CD8-positive, alpha-beta memory T cell (primary cell): ENCODE results near the gene ASTN2. TPM values are rescaled to one million over a fixed set of nuclear protein-coding genes. Genes with fewer than 3 reads are reported as not detected.

Experiments
- CTCF ChIA-PET: fragments of 350-600 bp; sonication (Branson Sonifier 250); formaldehyde crosslinking; loops from one replicate; lab custom pipeline; 2021; ENCODE audit warnings: antibody characterized with exemption; lab: Charles Lee
- POLR2A ChIA-PET: fragments of 350-600 bp; sonication (Branson Sonifier 250); formaldehyde crosslinking; loops from one replicate; lab custom pipeline; 2021; ENCODE audit warnings: antibody characterized with exemption; lab: Charles Lee
- DNase-seq, 5 donors: peaks; one replicate each; pipeline versions ENCODE4 v3.0.0 to v3.0.0-alpha.2; 2020 to 2022; ENCODE audit warnings: mixed read lengths in 1 of 5
- H3K27ac ChIP-seq: one replicate; pipeline ENCODE4 v1.7.0; 2013; ENCODE audit warnings: low read depth, mild to moderate bottlenecking, low read length, moderate library complexity
- H3K27me3 ChIP-seq: 2 replicates; pipeline ENCODE4 v1.7.0; 2013; ENCODE audit warnings: low read length, mild to moderate bottlenecking; ENCODE audit not compliant: insufficient read depth, poor library complexity, severe bottlenecking
- H3K36me3 ChIP-seq: 2 replicates; pipeline ENCODE4 v1.7.0; 2013; ENCODE audit warnings: mild to moderate bottlenecking, low read length, moderate library complexity; ENCODE audit not compliant: insufficient read depth
- H3K4me1 ChIP-seq: 2 replicates; pipeline ENCODE4 v1.7.0; 2013; ENCODE audit warnings: mild to moderate bottlenecking, low read length, moderate library complexity; ENCODE audit not compliant: insufficient read depth
- H3K4me3 ChIP-seq: 2 replicates; pipeline ENCODE4 v1.7.0; 2013; ENCODE audit warnings: mild to moderate bottlenecking, low read length
- H3K9me3 ChIP-seq: 2 replicates; pipeline ENCODE4 v1.7.0; 2013; ENCODE audit warnings: mild to moderate bottlenecking, low read length
- H3K27ac Mint-ChIP-seq, 8 donors: one replicate each; pipeline ENCODE4 v1.8.0; 2020 to 2021; ENCODE audit warnings: mixed read lengths in 8 of 8, mild to moderate bottlenecking in 6 of 8, inconsistent platforms in 3 of 8, moderate library complexity in 3 of 8
- H3K27me3 Mint-ChIP-seq, 2 donors: one replicate each; pipeline ENCODE4 v1.8.0; 2020 to 2021; ENCODE audit warnings: mixed read lengths in 2 of 2, mild to moderate bottlenecking in 1 of 2, moderate library complexity in 1 of 2
- H3K36me3 Mint-ChIP-seq, 3 donors: one replicate each; pipeline ENCODE4 v1.8.0; 2020 to 2021; ENCODE audit warnings: mixed read lengths in 3 of 3, inconsistent platforms in 1 of 3, mild to moderate bottlenecking in 1 of 3
- H3K4me1 Mint-ChIP-seq, 3 donors: one replicate each; pipeline ENCODE4 v1.8.0; 2020 to 2021; ENCODE audit warnings: mixed read lengths in 3 of 3, inconsistent platforms in 1 of 3, mild to moderate bottlenecking in 1 of 3
- H3K4me3 Mint-ChIP-seq, 7 donors: one replicate each; pipeline ENCODE4 v1.8.0; 2020 to 2021; ENCODE audit warnings: mixed read lengths in 7 of 7, mild to moderate bottlenecking in 6 of 7, moderate library complexity in 4 of 7, inconsistent platforms in 2 of 7
- H3K9me3 Mint-ChIP-seq, 5 donors: one replicate each; pipeline ENCODE4 v1.8.0; 2020 to 2022; ENCODE audit warnings: mixed read lengths in 5 of 5, mild to moderate bottlenecking in 3 of 5, moderate library complexity in 2 of 5, inconsistent platforms in 1 of 5
- polyA plus RNA-seq: library from polyadenylated mRNA; unstranded; fragments of 300-500 nt; fragmentation: Illumina TruSeq; gene quantifications from one replicate; pipeline ENCODE4 v1.2.3, GENCODE V29; 2021
- total RNA-seq, 2 experiments: library from RNA; stranded (reverse); gene quantifications; one replicate each; pipeline ENCODE4 v1.2.3, GENCODE V29; 2021

The ASTN2 gene
- total and polyA plus RNA-seq, 3 experiments from 2014 or later = 4.1 to 4.8 (median 4.2) TPM

GRCh38 chr9:116576386-116576785 lies 838.5 kb downstream of the ASTN2 start:
- ChIA-PET CTCF (no interaction called here), POLR2A (no interaction called here)
- Mint-ChIP-seq H3K27ac (no peak overlapping the region), H3K4me1 (no peaks in the 10 kb centered on the region), H3K36me3 (peaks cover 0 to 13% (median 0%) of the 10 kb centered on the region in 3 donors), H3K4me3 (no peak overlapping the region), H3K27me3 (no peaks in the 10 kb centered on the region), H3K9me3 (peaks cover 0 to 3% (median 0%) of the 10 kb centered on the region in 5 donors)
- no peak for DNase-seq
- H3K4me1 ChIP-seq = no peaks in the 10 kb centered on the region
- H3K27ac ChIP-seq = no peak overlapping the region
- no peaks in the 10 kb centered on the region for H3K27me3 ChIP-seq
- H3K4me3 ChIP-seq = no peak overlapping the region
- no peaks in the 10 kb centered on the region for H3K9me3 ChIP-seq
- no peaks in the 10 kb centered on the region for H3K36me3 ChIP-seq

GRCh38 chr9:116574027-116574679 lies 840.7 kb downstream of the ASTN2 start:
- Histone ChIP-seq H3K27ac (no peak overlapping the region), H3K9me3 (no peaks in the 10 kb centered on the region), H3K27me3 (no peaks in the 10 kb centered on the region), H3K4me3 (no peak overlapping the region), H3K4me1 (no peaks in the 10 kb centered on the region), H3K36me3 (no peaks in the 10 kb centered on the region)
- no peaks in the 10 kb centered on the region for H3K4me1 Mint-ChIP-seq
- H3K27me3 Mint-ChIP-seq = no peaks in the 10 kb centered on the region
- ChIA-PET POLR2A (no interaction called here), CTCF (no interaction called here)
- H3K36me3 Mint-ChIP-seq = peaks cover 0 to 11% (median 0%) of the 10 kb centered on the region in 3 donors
- H3K9me3 Mint-ChIP-seq = peaks cover 0 to under 1% (median 0%) of the 10 kb centered on the region in 5 donors
- no peak overlapping the region for H3K27ac Mint-ChIP-seq
- DNase-seq = no peak
- H3K4me3 Mint-ChIP-seq = no peak overlapping the region

- no peaks in the 10 kb centered on the region for H3K27me3 Mint-ChIP-seq
These were observed 842.6 kb downstream of the ASTN2 start for GRCh38 chr9:116572095-116572748.

GRCh38 chr9:116569111-116569510 lies 845.7 kb downstream of the ASTN2 start:
- Mint-ChIP-seq H3K27ac (no peak overlapping the region), H3K4me3 (no peak overlapping the region), H3K4me1 (no peaks in the 10 kb centered on the region), H3K36me3 (no peaks in the 10 kb centered on the region), H3K9me3 (no peaks in the 10 kb centered on the region), H3K27me3 (no peaks in the 10 kb centered on the region)
- CTCF ChIA-PET = no interaction called here
- POLR2A ChIA-PET = no interaction called here
- Histone ChIP-seq H3K27me3 (no peaks in the 10 kb centered on the region), H3K27ac (no peak overlapping the region), H3K9me3 (no peaks in the 10 kb centered on the region), H3K4me1 (no peaks in the 10 kb centered on the region), H3K36me3 (no peaks in the 10 kb centered on the region), H3K4me3 (no peak overlapping the region)
- DNase-seq = no peak

More at GRCh38 chr9:116572095-116572748, 842.6 kb downstream of the ASTN2 start:
- Mint-ChIP-seq H3K4me1 (no peaks in the 10 kb centered on the region), H3K9me3 (no peaks in the 10 kb centered on the region), H3K27ac (no peak overlapping the region), H3K36me3 (peaks cover 0 to 6% (median 0%) of the 10 kb centered on the region in 3 donors), H3K4me3 (no peak overlapping the region)
- H3K4me3 ChIP-seq = no peak overlapping the region
- CTCF ChIA-PET = no interaction called here
- no peaks in the 10 kb centered on the region for H3K9me3 ChIP-seq
- no peaks in the 10 kb centered on the region for H3K27me3 ChIP-seq
- no peak for DNase-seq
- no peak overlapping the region for H3K27ac ChIP-seq
- H3K4me1 ChIP-seq = no peaks in the 10 kb centered on the region
- POLR2A ChIA-PET = no interaction called here
- no peaks in the 10 kb centered on the region for H3K36me3 ChIP-seq

GRCh38 chr9:116566677-116567488 lies 848.0 kb downstream of the ASTN2 start:
- H3K27ac ChIP-seq = no peak overlapping the region
- H3K27ac Mint-ChIP-seq = no peak overlapping the region
- H3K27me3 ChIP-seq = no peaks in the 10 kb centered on the region
- POLR2A ChIA-PET = no interaction called here
- H3K9me3 Mint-ChIP-seq = peaks cover 0 to 2% (median 0%) of the 10 kb centered on the region in 5 donors
- CTCF ChIA-PET = no interaction called here
- no peaks in the 10 kb centered on the region for H3K9me3 ChIP-seq
- no peaks in the 10 kb centered on the region for H3K36me3 ChIP-seq
- no peak for DNase-seq
- peaks cover 0 to 5% (median 0%) of the 10 kb centered on the region in 3 donors for H3K36me3 Mint-ChIP-seq
- H3K4me3 ChIP-seq = no peak overlapping the region
- H3K27me3 Mint-ChIP-seq = no peaks in the 10 kb centered on the region
- H3K4me1 Mint-ChIP-seq = no peaks in the 10 kb centered on the region
- no peaks in the 10 kb centered on the region for H3K4me1 ChIP-seq
- H3K4me3 Mint-ChIP-seq = no peak overlapping the region

- Mint-ChIP-seq H3K4me1 (no peaks in the 10 kb centered on the region), H3K9me3 (peaks cover 0 to 2% (median 0%) of the 10 kb centered on the region in 5 donors), H3K4me3 (no peak overlapping the region), H3K36me3 (peaks cover 0 to 6% (median 0%) of the 10 kb centered on the region in 3 donors), H3K27ac (peak overlapping the region in 1 of 8 donors; percentile 17), H3K27me3 (no peaks in the 10 kb centered on the region)
- Histone ChIP-seq H3K27me3 (no peaks in the 10 kb centered on the region), H3K4me3 (no peak overlapping the region), H3K27ac (no peak overlapping the region), H3K9me3 (no peaks in the 10 kb centered on the region), H3K4me1 (no peaks in the 10 kb centered on the region), H3K36me3 (no peaks in the 10 kb centered on the region)
- CTCF ChIA-PET = no interaction called here
- DNase-seq = no peak
- POLR2A ChIA-PET = no interaction called here
These were observed 848.9 kb downstream of the ASTN2 start for GRCh38 chr9:116565986-116566385.

- Histone ChIP-seq H3K27ac (no peak overlapping the region), H3K27me3 (no peaks in the 10 kb centered on the region), H3K4me3 (no peak overlapping the region), H3K36me3 (no peaks in the 10 kb centered on the region), H3K9me3 (no peaks in the 10 kb centered on the region), H3K4me1 (no peaks in the 10 kb centered on the region)
- Mint-ChIP-seq H3K27me3 (no peaks in the 10 kb centered on the region), H3K27ac (no peak overlapping the region), H3K36me3 (peaks cover 0 to 9% (median 0%) of the 10 kb centered on the region in 3 donors), H3K4me3 (no peak overlapping the region), H3K4me1 (no peaks in the 10 kb centered on the region), H3K9me3 (peaks cover 0 to 2% (median 0%) of the 10 kb centered on the region in 5 donors)
- ChIA-PET POLR2A (no interaction called here), CTCF (interaction anchor here (0.7 kb wide), 1 partner anchor 11 kb away, joined by 3 read pairs; no protein-coding TSS in a partner anchor)
- DNase-seq = no peak
These were observed 850.5 kb downstream of the ASTN2 start for GRCh38 chr9:116564266-116564793.
